Breast epithelium (tissue), 4 donors: Measurements from ENCODE around the gene MBP. TPM values are rescaled to one million over a fixed set of nuclear protein-coding genes. Genes with fewer than 3 reads are reported as not detected.
"Not testable (repeated sequence)": the region's sequence is repeated elsewhere in the genome, so short reads cannot be mapped to it uniquely, and the experiment has no call there.

ENCODE experiments used
- DNase-seq, 2 donors: peaks; one replicate each; pipeline ENCODE4 v3.0.0-alpha.2; 2019; ENCODE audit warnings: low spot score in 2 of 2
- H3K27ac ChIP-seq, 2 donors: fragments of 200-600 bp; sonication (generic) in 1 of 2; one replicate each; pipeline ENCODE4 v1.5.1; 2016 to 2019; ENCODE audit warnings: mild to moderate bottlenecking in 1 of 2
- H3K27me3 ChIP-seq, 2 donors: fragments of 200-600 bp; sonication (generic) in 1 of 2; one replicate each; pipeline versions ENCODE4 v1.5.1 to v1.6.0; 2017 to 2019; ENCODE audit warnings: control low read depth in 1 of 2, mild to moderate bottlenecking in 1 of 2
- H3K36me3 ChIP-seq: fragments of 200-600 bp; one replicate; pipeline ENCODE4 v1.5.1; 2019
- H3K4me1 ChIP-seq, 2 donors: fragments of 200-600 bp; sonication (generic); one replicate each; pipeline ENCODE4 v1.5.1; 2016 to 2019; ENCODE audit warnings: control low read depth in 1 of 2
- H3K4me3 ChIP-seq, 3 donors: fragments of 200-600 bp; sonication (generic); 1 replicate in 2 of 3; 2 replicates in 1 of 3; pipeline ENCODE4 v1.5.1; 2016 to 2019; ENCODE audit warnings: mild to moderate bottlenecking in 3 of 3, moderate library complexity in 2 of 3
- H3K9me3 ChIP-seq, 2 donors: fragments of 200-600 bp; sonication (generic) in 1 of 2; one replicate each; pipeline ENCODE4 v1.5.1; 2016 to 2019; ENCODE audit warnings: control low read depth in 1 of 2
- CTCF ChIP-seq, 3 donors: fragments of 450-650 bp; IDR thresholded peaks; one replicate each; pipeline ENCODE4 v1.5.1; 2016 to 2017; ENCODE audit warnings: antibody characterized with exemption in 3 of 3, mild to moderate bottlenecking in 3 of 3, moderate library complexity in 3 of 3
- POLR2A ChIP-seq: fragments of 450-650 bp; IDR thresholded peaks from one replicate; pipeline ENCODE4 v1.6.1; 2016; ENCODE audit warnings: antibody characterized with exemption, mild to moderate bottlenecking, moderate library complexity
- POLR2AphosphoS5 ChIP-seq, 3 donors: sonication (generic); formaldehyde crosslinking; IDR thresholded peaks; one replicate each; pipeline ENCODE4 v1.6.1; 2017; ENCODE audit warnings: antibody characterized with exemption in 3 of 3
- intact Hi-C: fragments of 100-400 bp; cut with DNase I; formaldehyde crosslinking; loops from one replicate; pipeline ENCODE4 v1.15.1; 2023; ENCODE audit warnings: low total_unique reads
- total RNA-seq, 3 donors: library from RNA; depleted of rRNA; stranded (reverse); fragments of >200 nt; gene quantifications; one replicate each; pipeline ENCODE4 v1.1.0, GENCODE V29; 2016

MBP gene
- total RNA-seq, 3 donors from 2014 or later = 27.2 to 46.2 (median 32.4) TPM

GRCh38 chr18:76991021-76991688 is 141.4 kb downstream of the MBP start:
- Histone ChIP-seq H3K4me3 (no peak overlapping the region), H3K4me1 (no peaks in the 10 kb centered on the region), H3K27me3 (no peaks in the 10 kb centered on the region), H3K9me3 (no peaks in the 10 kb centered on the region), H3K27ac (no peak overlapping the region), H3K36me3 (no peaks in the 10 kb centered on the region)
- intact Hi-C loops = no loop called here
- no peak for TF ChIP-seq CTCF (IDR thresholded peaks at IDR 0.05)
- no peak for TF ChIP-seq POLR2A
- TF ChIP-seq POLR2AphosphoS5 (IDR thresholded peaks at IDR 0.05) = no peak
- no peak for DNase-seq

- H3K9me3 ChIP-seq, H3K27me3 ChIP-seq, intact Hi-C loops, H3K27ac ChIP-seq, H3K4me3 ChIP-seq, H3K4me1 ChIP-seq, DNase-seq, H3K36me3 ChIP-seq: not testable (repeated sequence)
Measured at GRCh38 chr18:76990343-76991020, 142.1 kb downstream of the MBP start.

GRCh38 chr18:76989647-76990190 is 142.9 kb downstream of the MBP start:
- no peaks in the 10 kb centered on the region for H3K27me3 ChIP-seq
- H3K4me3 ChIP-seq = no peak overlapping the region
- no peaks in the 10 kb centered on the region for H3K4me1 ChIP-seq
- no peak overlapping the region for H3K27ac ChIP-seq
- no peaks in the 10 kb centered on the region for H3K36me3 ChIP-seq
- no peak for DNase-seq
- TF ChIP-seq POLR2AphosphoS5 (IDR thresholded peaks at IDR 0.05) = no peak
- TF ChIP-seq CTCF (IDR thresholded peaks at IDR 0.05) = no peak
- no peak for TF ChIP-seq POLR2A
- intact Hi-C loops = no loop called here
- no peaks in the 10 kb centered on the region for H3K9me3 ChIP-seq

GRCh38 chr18:76988827-76989646 is 143.5 kb downstream of the MBP start:
- no peak for DNase-seq
- TF ChIP-seq POLR2A = no peak
- TF ChIP-seq POLR2AphosphoS5 (IDR thresholded peaks at IDR 0.05) = no peak
- TF ChIP-seq CTCF (IDR thresholded peaks at IDR 0.05) = no peak
- Histone ChIP-seq H3K4me1 (no peaks in the 10 kb centered on the region), H3K4me3 (no peak overlapping the region), H3K27ac (peak overlapping the region in 1 of 2 donors; percentile 32), H3K9me3 (no peaks in the 10 kb centered on the region), H3K36me3 (no peaks in the 10 kb centered on the region), H3K27me3 (no peaks in the 10 kb centered on the region)
- intact Hi-C loops = no loop called here

- peak overlapping the region; percentile 7 to 43 (median 17) for H3K4me3 ChIP-seq
- no peaks in the 10 kb centered on the region for H3K36me3 ChIP-seq
- H3K9me3 ChIP-seq = no peaks in the 10 kb centered on the region
- H3K4me1 ChIP-seq = no peaks in the 10 kb centered on the region
- DNase-seq = no peak
- no peak for TF ChIP-seq POLR2A
- TF ChIP-seq POLR2AphosphoS5 (IDR thresholded peaks at IDR 0.05) = no peak
- no peak for TF ChIP-seq CTCF (IDR thresholded peaks at IDR 0.05)
- H3K27me3 ChIP-seq = no peaks in the 10 kb centered on the region
- peak overlapping the region in 1 of 2 donors; percentile 32 for H3K27ac ChIP-seq
- intact Hi-C loops = no loop called here
Measured at GRCh38 chr18:76988031-76988826, 144.4 kb downstream of the MBP start.
